Thoracic aorta (tissue), 2 donors: ENCODE measurements around the gene ITPKC. TPM values are rescaled to one million over a fixed set of nuclear protein-coding genes. Genes with fewer than 3 reads are reported as not detected.

Experiments used
- ATAC-seq: fragments of 150-250 bp; one replicate; pipeline ENCODE4 v1.8.0; 2017; ENCODE audit warnings: low read depth; ENCODE audit not compliant: insufficient number of reproducible peaks, low FRiP score
- DNase-seq: peaks from one replicate; pipeline ENCODE4 v3.0.0-alpha.2; 2020; ENCODE audit warnings: low spot score
- H3K27ac ChIP-seq, 2 donors: fragments of 200-600 bp; sonication (generic); 1 replicate in 1 of 2; 2 replicates in 1 of 2; pipeline ENCODE4 v1.5.1; 2016; ENCODE audit warnings: mild to moderate bottlenecking in 2 of 2, moderate library complexity in 2 of 2
- H3K27me3 ChIP-seq: fragments of 200-600 bp; sonication (generic); replicated peaks from 2 replicates; pipeline ENCODE4 v1.6.0; 2016; ENCODE audit warnings: mild to moderate bottlenecking; ENCODE audit not compliant: insufficient read depth
- H3K36me3 ChIP-seq: fragments of 200-600 bp; sonication (generic); one replicate; pipeline ENCODE4 v1.5.1; 2016
- H3K4me1 ChIP-seq, 2 donors: fragments of 200-600 bp; sonication (generic); 1 replicate in 1 of 2; 2 replicates in 1 of 2; pipeline versions ENCODE4 v1.5.1 to v1.6.0; 2016; ENCODE audit warnings: low read depth in 2 of 2, mild to moderate bottlenecking in 1 of 2; ENCODE audit not compliant: control insufficient read depth in 1 of 2
- H3K4me3 ChIP-seq: fragments of 200-600 bp; sonication (generic); 2 replicates; pipeline ENCODE4 v1.5.1; 2016; ENCODE audit warnings: mild to moderate bottlenecking
- H3K9me3 ChIP-seq: fragments of 200-600 bp; sonication (generic); 2 replicates; pipeline ENCODE4 v1.5.1; 2016
- total RNA-seq, 2 donors: library from RNA; depleted of rRNA; stranded (reverse); fragments of >200 nt; gene quantifications; one replicate each; pipeline versions ENCODE4 v1.1.0 to v1.2.3, GENCODE V29; 2016
- TF ChIP-seq, protein P1 (sequence below): fragments of 200-600 bp; sonication (generic); IDR thresholded peaks from one replicate; pipeline ENCODE4 v1.5.1; 2019; ENCODE audit warnings: antibody characterized with exemption

ITPKC gene
- 10 to 100 TPM; 45.4 to 79.4 TPM for total RNA-seq

DNA sequence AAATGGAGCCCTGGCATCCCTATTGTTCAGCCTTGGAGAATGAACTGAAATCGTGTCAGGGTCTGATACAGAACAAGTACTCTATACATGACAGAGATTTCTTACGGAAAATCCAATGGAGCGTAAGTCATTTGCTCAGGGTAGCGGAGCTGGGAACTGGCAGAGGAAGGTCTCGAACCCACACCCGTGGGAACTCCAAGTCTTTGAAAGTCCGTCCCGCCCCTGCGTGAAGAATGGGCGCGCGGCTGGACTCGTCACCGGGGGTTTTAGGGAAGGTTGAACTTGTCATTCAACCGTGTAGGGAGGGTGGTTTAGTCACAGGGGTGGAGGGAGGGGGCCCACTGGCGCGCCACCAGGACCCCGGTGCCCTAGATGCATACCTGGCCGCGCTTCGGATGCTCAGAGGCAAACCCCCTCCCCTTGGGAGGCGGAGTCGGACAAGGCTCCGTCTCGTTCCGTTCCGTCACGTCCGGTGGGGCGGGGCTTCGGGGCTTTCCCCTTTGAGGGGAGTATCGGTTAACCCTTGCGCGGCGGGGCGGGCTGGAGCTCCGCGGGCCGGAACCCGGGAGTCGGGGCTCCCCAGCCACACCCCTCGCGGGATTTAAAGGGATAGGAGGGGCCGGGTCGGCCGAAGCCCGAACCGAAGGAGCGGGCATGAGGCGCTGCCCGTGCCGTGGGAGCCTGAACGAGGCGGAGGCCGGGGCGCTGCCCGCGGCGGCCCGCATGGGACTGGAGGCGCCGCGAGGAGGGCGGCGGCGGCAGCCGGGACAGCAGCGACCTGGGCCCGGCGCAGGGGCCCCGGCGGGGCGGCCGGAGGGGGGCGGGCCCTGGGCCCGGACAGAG is at the start of gene ITPKC, which contains the start of gene COQ8B:
Gene ITPKC, plus strand, starts transcription at position 631 of the 843 bp plus-strand sequence. Its CDS starts 24 bp downstream, at position 655.
Gene COQ8B, minus strand, starts transcription at position 405 of the 843 bp plus-strand sequence. CDS start 2,254 bp downstream, outside the sequence.
- peak within 1 kb of the TSS; percentile 87 for H3K4me3 ChIP-seq
- DNase-seq (peak; percentile 97), ATAC-seq (peak; percentile 45)
- no peaks in the 10 kb centered on the region for H3K27me3 ChIP-seq
- TF ChIP-seq, protein P1, sequence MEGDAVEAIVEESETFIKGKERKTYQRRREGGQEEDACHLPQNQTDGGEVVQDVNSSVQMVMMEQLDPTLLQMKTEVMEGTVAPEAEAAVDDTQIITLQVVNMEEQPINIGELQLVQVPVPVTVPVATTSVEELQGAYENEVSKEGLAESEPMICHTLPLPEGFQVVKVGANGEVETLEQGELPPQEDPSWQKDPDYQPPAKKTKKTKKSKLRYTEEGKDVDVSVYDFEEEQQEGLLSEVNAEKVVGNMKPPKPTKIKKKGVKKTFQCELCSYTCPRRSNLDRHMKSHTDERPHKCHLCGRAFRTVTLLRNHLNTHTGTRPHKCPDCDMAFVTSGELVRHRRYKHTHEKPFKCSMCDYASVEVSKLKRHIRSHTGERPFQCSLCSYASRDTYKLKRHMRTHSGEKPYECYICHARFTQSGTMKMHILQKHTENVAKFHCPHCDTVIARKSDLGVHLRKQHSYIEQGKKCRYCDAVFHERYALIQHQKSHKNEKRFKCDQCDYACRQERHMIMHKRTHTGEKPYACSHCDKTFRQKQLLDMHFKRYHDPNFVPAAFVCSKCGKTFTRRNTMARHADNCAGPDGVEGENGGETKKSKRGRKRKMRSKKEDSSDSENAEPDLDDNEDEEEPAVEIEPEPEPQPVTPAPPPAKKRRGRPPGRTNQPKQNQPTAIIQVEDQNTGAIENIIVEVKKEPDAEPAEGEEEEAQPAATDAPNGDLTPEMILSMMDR: no peak
- peak within 1 kb of the TSS; percentile 99 for H3K27ac ChIP-seq
- H3K4me1 ChIP-seq: peaks cover 18 to 46% of the 10 kb centered on the region in 2 donors
- H3K9me3 ChIP-seq: no peaks in the 10 kb centered on the region
- H3K36me3 ChIP-seq: no peaks in the 10 kb centered on the region

- H3K36me3 ChIP-seq: peaks cover 55% of the 10 kb centered on the region
These were observed 49.3 kb upstream of the ITPKC start for GRCh38 chr19:40667602-40668001.

DNA sequence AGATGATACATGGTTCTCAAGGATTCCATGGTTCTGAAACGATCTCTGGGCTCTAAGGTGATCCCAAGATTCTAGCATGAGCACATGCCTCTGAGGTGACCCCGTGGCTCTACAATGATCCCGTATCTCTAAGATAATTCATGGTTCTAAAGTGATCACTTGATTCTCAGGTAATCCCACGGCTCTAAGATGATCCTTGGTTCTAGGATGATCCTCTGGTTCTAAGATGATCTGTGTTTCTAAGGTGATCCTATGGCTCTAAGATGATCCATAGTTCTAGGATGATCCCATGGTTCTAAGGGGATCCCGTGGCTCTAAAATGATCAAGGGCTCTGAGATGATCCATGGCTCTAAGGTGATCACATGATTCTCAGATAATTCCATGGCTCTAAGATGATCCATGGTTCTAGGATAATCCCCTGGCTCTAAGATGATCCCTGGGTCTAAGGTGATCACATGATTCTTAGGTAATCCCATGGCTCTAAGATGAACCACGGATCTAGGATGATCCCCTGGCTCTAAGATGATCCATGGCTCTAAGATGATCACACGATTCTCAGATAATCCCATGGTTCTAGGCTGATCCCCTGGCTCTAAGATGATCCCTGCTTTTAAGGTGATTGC is 47.8 kb upstream of the ITPKC start:
- Histone ChIP-seq H3K4me3 (no peak overlapping the region), H3K9me3 (no peaks in the 10 kb centered on the region), H3K27ac (no peak overlapping the region), H3K27me3 (no peaks in the 10 kb centered on the region), H3K4me1 (peaks cover 0 to 3% of the 10 kb centered on the region in 2 donors), H3K36me3 (peaks cover 70% of the 10 kb centered on the region)
- DNase-seq (no peak), ATAC-seq (no peak)
- TF ChIP-seq, protein P1: no peak

More at GRCh38 chr19:40667602-40668001, 49.3 kb upstream of the ITPKC start:
- H3K9me3 ChIP-seq: no peaks in the 10 kb centered on the region
- ATAC-seq: no peak
- no peak overlapping the region for H3K4me3 ChIP-seq
- DNase-seq: no peak
- H3K27ac ChIP-seq: no peak overlapping the region
- no peaks in the 10 kb centered on the region for H3K27me3 ChIP-seq
- TF ChIP-seq, protein P1: no peak
- H3K4me1 ChIP-seq: peaks cover 0 to 12% of the 10 kb centered on the region in 2 donors

GRCh38 chr19:40671404-40671803 is 45.5 kb upstream of the ITPKC start:
- TF ChIP-seq, protein P1: no peak
- no peaks in the 10 kb centered on the region for H3K27me3 ChIP-seq
- no peaks in the 10 kb centered on the region for H3K9me3 ChIP-seq
- DNase-seq (no peak), ATAC-seq (no peak)
- H3K36me3 ChIP-seq: peaks cover 85% of the 10 kb centered on the region
- no peak overlapping the region for H3K27ac ChIP-seq
- no peaks in the 10 kb centered on the region for H3K4me1 ChIP-seq
- H3K4me3 ChIP-seq: no peak overlapping the region

DNA sequence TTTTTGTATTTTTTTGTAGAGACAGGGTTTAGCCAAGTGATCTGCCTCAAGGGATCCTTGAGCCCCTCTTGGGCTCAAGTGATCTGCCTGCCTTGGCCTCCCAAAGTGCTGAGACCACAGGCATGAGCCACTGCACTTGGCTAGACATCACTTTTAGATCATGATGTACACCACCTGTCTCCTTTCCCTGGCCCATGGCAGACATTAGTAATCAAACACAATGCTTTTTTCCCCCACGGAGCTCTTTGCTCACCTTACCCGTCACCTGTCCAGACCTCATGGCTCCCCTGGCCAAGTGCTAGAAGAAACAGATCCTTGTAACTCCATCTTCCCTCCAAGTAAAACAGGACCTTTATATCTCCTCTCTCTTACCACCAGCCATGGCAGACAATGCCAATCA is 44.9 kb upstream of the ITPKC start:
- no peaks in the 10 kb centered on the region for H3K27me3 ChIP-seq
- no peak overlapping the region for H3K4me3 ChIP-seq
- TF ChIP-seq, protein P1: no peak
- DNase-seq (no peak), ATAC-seq (no peak)
- no peaks in the 10 kb centered on the region for H3K9me3 ChIP-seq
- H3K36me3 ChIP-seq: peaks cover 88% of the 10 kb centered on the region
- H3K4me1 ChIP-seq: no peaks in the 10 kb centered on the region
- H3K27ac ChIP-seq: no peak overlapping the region
